Measurements from ENCODE around the gene SLC25A34.

The SLC25A34 gene

DNA sequence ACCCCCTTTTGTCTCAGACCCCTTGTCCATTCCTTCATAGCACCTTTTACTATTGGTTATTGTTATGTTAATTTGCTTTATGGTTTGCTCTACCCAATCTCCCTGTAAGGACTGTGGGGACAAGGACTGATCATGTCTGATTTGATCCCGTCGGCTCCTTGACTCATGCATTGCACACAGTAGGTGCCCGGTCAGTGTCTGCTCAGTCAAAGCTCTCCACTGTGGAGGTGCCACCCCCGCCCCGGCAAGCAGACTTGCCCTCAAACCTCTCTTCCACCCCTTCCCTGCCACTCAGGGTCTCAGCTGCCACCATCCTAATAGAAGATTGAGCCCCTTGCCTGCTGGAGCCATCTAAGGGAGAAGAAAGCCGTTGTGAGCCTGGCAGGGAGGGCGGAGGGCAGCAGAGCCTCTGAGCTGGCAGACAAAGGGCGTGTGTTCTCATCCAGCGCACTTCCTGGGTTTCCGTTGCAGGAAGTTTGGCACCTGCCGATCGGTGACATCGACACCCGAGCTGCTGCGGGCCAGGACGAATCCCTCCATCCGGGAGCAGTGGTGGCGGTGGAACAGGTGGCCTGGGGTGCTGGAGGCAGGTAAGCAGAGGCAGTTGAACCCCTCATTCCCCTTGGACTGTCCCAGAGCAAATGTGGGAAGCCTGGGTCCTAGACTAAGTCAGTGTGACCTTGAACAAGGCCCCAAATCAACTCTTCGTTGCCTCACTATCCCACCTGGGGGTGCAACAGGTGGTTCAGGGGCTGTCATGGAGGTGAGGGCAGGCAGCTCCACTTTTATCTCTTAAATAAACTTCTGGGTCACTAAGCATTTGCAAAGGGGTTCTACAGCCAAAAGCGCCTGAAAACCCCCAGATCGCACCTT is 20.3 kb downstream of the SLC25A34 start:
- DNase-seq = peak; percentile 70

DNA sequence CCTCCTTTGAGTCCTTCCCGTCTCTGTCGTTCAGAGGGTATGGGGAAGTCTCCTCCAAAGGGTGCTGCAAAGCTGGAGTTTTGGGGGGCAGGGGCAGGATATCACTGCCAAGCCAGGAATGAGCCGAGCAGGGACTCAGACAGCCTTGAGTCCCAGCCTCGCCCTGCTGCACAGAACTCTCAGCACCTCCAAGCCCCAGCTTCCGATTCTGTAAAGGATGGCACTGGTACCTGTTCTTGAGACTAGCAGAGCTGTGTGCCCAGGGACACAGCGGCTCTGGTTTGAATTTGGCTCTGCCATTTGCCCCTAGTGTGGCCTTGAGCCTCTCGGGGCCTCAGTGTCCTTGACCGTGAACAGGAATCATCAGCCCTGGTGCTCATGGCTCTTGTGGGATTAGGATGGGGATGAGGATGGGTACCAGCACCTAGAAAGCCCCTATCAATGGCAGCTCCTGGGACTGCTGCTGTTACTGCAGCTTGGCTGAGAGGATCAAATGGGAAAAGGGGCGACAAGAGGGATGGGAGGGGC is 21.0 kb downstream of the SLC25A34 start:
- DNase-seq = no peak

DNA sequence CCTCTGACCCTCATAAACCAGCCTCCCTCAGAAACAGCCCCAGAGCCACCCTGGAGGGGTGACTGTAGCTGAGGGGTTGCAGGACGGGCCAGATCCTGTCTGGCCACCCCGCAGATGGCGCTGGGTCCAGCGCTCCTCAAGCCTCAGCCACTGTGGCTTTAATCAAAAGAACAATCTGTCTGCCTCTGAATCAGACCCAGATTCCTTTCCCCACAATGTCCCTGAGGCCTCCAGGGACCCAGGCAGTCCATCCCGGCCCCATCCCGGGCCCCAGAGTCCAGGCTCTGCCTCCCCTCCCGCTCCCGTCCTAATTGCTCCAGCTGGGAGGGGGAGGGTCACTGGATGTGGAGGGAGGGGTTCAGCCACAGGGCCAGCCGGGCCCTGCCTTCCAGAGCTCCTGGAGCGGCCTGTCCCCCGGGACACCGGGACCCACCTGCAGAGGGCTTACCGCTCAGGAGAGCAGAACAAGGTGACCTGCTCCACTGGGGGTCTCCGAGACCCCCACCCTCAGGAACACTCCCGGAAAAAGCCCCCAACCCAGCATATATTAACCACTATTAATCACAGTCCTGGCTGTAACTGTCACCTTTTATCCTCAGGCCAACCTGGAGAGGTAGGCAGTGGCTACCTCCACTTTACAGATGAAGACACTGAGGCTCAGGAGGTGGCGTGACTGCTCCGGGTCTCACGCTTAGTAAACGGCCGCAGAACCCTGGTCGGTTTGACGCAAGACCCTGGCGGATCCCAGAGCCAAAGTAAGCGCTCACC is 21.7 kb downstream of the SLC25A34 start:
- DNase-seq = no peak

DNA sequence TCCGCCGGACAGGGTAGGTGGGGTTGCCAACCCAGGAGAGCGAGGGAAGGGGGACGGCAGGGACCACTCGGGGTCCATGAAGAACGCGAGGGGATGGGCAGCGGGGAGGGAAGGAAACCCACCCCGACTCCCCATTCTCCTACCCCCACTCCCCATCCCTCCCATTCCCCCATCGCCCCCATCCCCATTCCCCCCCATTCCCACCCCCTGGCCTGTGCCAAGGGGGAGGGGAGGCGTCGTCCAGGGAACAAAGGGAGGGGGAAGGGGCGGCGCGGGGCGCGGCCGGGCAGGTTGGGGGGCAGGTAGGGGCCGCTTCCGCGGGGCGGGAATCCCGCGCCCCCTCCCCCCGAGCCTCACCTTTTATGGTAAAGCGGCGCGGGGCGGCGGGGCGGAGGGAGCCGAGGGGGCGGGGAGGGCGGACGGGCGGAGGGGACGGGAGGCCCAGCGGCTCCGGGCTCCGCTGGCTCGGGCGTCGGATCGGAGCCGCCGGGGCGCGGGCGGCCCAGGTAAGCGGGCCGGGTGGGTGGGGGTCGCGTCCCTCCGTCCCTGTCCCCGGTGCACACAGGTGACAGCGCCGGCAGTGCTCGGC is 22.4 kb downstream of the SLC25A34 start, which contains the start of gene FBLIM1:
Gene FBLIM1 (plus strand): TSS at position 453 of the 589 bp plus-strand sequence. CDS start 6,189 bp downstream, outside the sequence.
- DNase-seq = peak; percentile 47

- DNase-seq = no peak
Observed at GRCh38 chr1:15758953-15759661, 23.0 kb downstream of the SLC25A34 start.

- no peak for DNase-seq
Observed at GRCh38 chr1:15760520-15761211, 24.6 kb downstream of the SLC25A34 start.

DNA sequence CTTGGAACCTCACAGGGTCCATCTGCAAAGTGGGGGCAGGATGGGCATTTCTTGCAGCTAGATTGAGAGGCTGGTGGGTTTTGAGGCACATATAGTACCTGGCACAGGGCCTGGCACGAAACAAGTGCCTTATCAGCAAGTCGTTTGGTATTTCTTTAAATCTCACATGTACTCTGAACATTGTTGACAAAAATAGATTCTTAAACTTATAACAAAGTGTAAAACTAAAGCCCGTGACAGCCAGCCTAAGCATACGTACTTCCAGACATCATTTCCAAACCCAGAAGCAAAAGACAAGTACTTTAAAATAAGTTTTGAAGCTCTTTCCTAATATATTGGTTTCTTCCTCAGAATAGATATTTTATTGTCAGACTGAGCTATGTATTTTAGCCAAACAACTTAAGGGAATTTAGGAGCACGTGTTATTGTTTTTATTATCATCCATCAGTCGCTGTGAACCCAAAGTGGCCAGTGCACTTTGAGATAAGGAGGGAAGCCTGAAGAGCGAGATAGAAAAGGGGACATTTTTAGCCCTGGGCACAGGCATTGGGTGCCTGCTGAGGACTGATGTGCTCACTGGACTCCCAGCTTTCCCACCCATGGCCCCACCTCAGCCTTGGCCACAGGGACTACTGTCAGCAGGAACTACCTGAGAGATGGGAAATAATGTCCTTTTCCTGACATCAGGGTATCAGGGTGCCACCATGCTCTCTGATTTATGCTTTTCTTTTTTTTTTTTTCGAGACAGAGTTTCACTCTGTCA is 25.5 kb downstream of the SLC25A34 start:
- no peak for DNase-seq

DNA sequence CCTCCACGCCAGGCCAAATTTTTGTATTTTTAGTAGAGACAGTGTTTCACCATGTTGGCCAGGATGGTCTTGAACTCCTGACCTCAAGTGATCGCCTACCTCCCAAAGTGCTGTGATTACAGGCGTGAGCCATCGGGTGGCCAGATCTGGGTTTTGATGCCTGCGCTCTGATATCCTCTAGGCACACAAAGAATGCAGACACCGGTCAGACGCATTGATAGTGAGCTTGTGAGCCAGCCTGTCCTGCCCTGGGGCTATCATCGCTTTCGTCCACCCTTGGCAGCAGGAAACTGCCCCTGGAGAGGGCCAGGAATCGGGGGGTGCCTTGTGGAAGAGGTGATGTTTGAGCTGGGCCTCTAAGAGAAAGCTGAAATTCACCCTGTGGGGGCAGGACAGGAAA is 26.5 kb downstream of the SLC25A34 start:
- no peak for DNase-seq

- DNase-seq = no peak
Observed at GRCh38 chr1:15764269-15764764, 28.3 kb downstream of the SLC25A34 start.

DNA sequence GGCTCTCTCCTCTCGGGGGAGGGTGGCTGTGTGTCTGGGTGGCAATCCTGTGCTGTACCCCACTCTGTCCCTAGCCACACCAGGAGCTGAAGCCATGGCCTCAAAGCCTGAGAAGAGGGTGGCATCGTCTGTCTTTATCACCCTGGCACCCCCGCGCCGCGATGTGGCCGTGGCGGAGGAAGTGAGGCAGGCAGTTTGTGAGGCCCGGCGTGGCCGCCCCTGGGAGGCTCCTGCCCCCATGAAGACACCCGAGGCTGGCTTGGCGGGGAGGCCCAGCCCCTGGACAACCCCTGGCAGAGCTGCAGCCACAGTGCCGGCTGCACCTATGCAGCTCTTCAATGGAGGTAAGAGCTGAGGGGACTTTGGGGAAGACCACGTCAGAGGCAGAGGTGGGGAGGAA is 28.8 kb downstream of the SLC25A34 start:
- no peak for DNase-seq

DNA sequence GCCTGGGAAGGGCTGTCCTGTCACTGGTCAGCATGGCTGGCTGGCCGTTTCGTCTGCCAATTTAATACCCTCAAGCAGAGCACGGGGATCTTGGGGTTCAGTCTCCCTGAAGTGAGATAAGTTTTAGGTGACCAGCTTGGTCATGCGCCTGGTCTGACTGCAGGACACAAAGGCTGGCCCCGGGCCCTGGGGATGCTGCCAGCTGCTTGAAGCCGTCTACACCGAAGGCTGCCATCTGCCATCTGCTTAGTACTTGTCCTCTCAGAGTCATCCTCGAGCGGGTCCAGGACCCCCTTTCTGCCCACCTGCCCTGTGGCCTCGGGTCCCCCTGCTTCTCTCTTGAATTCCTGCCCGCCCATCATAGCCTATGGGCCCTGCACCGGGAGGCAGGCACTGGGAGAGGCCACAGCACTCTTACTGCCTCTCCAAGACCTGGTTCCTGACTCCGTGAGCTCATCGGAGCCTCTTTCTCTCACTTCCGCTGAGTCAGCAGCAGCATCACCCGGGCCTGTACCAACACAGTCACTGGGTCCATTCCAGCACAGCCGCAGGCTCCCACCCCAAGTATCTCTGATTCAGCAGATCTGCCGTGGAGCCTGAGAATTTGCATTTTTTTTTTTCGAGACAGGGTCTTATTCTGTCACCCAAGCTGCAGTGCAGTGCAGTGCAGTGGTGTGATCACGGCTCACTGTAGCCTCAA is 29.6 kb downstream of the SLC25A34 start:
- DNase-seq = no peak

DNA sequence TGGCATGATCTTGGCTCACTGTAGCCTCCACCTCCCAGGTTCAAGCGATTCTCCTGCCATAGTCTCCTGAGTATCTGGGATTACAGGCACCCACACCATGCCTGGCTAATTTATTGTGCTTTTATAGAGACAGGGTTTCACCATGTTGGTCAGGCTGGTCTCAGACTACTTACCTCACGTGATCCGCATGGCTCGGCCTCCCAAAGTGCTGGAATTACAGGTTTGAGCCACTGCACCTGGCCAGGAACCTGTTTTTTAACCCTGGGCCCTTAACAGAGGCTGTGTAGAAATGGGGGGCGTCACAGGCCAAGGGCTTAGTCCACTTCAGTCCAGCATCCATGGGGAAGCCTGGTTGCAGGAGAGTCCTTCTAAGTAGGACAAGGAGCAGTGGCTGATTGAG is 31.9 kb downstream of the SLC25A34 start:
- DNase-seq = no peak

DNA sequence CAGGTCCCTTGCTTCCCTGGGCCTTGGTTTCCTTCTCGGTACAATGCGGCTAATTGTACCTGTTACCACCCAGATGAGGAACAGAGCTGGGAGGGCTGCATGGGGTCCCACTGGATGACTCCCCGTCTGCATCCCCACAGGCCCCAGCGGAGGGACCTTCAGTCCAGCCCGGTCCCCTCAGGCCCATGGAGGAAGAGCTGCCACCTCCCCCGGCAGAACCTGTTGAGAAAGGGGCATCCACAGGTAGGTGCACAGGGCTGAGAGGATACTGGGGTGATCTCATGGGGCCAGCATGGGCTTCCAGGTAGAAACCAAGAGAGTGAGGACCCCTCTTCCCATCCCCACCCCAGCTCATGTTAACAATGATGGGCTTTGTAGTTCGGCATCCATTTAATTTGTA is 32.3 kb downstream of the SLC25A34 start:
- no peak for DNase-seq

- no peak for DNase-seq
Observed at GRCh38 chr1:15770313-15770962, 34.4 kb downstream of the SLC25A34 start.

DNA sequence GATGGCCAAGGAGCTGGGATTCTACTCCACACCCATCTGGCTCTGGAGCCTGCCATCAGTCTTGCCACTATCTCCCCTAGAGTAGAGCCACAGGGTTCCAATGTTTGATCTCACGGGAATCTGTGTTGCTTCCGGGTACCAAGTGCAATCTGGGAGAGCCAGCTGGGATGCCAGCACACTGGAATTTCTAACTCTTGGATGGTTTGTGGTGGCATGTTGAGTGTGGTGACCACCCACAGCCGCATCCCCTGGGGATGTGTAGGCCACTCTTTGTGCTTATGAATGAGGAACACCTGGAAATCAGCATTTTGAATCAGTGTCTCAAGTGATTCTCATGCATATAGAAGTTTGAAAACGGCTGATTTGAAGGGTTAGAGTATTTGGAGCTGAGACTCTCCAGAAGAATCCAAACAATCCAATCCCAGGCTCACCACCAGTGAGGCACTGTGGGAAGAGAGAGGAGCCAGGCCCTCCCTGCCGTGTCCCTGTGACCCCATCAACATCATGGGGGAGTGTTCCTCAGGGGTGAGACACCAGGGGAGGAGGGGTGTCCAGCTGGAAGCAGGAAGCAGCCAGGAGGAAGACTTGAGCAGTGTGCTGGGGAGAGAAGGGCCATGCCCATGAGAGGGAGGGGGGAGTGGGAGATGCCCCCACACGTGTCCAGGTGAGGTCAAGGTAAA is 35.9 kb downstream of the SLC25A34 start:
- no peak for DNase-seq

- no peak for DNase-seq
Observed at GRCh38 chr1:15775706-15776105, 39.6 kb downstream of the SLC25A34 start.

DNA sequence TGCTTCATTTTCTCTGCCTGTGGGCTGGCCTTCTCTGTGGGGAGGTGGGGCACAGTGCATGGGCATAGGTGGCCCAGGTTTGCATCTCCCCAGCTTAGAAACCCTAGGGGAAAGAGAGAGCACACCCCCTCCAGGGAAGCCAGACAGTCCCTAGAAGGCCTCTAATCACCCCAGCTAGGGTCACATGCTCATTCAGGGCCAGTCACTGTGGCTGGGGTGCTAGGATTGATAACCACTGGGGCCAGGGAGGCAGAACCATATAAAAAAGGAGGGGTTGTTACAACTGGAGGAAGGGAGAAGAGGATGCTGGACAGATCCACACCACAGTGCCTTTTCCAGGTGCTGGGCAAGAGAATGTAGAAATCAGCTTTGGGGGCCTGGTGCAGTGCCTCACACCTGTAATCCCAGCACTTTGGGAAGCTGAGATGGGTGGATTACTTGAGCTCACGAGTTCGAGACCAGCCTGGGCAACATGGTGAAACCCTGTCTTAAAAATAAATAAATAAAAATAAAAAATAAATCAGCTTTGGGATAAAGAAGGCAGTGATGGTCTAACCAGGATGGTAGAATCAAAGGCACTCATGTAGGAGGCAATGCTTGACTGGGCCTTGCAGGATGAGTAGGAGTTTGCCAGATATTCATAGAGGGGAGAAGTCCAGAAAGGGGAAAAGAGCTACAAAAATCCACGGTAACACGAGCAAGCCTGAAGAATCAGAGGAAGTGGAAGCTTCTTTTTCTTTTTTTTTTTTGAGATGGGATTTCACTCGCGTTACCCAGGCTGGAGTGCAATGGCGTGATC is 42.0 kb downstream of the SLC25A34 start:
- no peak for DNase-seq

- DNase-seq = no peak
Observed at GRCh38 chr1:15785683-15786082, 49.6 kb downstream of the SLC25A34 start.
